ENCODE results near the gene CD63.

DNA sequence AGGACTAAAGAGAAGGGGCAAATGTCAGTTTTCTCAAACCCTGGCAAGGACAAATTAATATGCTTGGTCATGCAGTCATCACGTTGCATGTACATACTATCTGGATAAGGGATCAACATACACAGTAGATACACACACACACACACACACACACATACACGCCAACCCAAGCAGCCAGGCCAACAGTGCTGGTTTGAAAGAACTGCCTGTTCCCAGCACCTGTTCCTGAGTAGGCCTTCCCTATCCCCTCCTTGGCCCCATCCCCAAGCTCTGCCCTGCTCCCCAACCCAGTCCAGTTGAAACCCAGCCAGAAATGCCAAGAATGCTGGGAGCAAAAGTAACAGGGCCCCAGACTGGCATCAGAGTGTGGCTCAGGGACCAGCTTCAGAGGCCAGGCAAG is 25.5 kb downstream of the CD63 start:
- TF ChIP-seq EZH2 (IDR thresholded peaks at IDR 0.05; ENCODE audit: borderline replicate concordance, low read depth, low read length, poor library complexity, severe bottlenecking), result no peak
- TF ChIP-seq, protein P1, sequence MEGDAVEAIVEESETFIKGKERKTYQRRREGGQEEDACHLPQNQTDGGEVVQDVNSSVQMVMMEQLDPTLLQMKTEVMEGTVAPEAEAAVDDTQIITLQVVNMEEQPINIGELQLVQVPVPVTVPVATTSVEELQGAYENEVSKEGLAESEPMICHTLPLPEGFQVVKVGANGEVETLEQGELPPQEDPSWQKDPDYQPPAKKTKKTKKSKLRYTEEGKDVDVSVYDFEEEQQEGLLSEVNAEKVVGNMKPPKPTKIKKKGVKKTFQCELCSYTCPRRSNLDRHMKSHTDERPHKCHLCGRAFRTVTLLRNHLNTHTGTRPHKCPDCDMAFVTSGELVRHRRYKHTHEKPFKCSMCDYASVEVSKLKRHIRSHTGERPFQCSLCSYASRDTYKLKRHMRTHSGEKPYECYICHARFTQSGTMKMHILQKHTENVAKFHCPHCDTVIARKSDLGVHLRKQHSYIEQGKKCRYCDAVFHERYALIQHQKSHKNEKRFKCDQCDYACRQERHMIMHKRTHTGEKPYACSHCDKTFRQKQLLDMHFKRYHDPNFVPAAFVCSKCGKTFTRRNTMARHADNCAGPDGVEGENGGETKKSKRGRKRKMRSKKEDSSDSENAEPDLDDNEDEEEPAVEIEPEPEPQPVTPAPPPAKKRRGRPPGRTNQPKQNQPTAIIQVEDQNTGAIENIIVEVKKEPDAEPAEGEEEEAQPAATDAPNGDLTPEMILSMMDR (conservative IDR thresholded peaks at IDR 0.05; ENCODE audit: low read depth, low read length), result no peak
